HepG2 (cell line): ENCODE measurements around the gene PFN1. TPM values are rescaled to one million over a fixed set of nuclear protein-coding genes. Genes with fewer than 3 reads are reported as not detected.

Experiments used
- AHR ChIP-seq: IDR thresholded peaks from 2 replicates; pipeline ENCODE4 v1.6.1; 2018; ENCODE audit warnings: missing genetic modification reagents, missing compliant biosample characterization
- BCL6 ChIP-seq: IDR thresholded peaks from 2 replicates; pipeline ENCODE4 v1.6.1; 2016; ENCODE audit warnings: missing genetic modification reagents, missing compliant biosample characterization
- ERF ChIP-seq: IDR thresholded peaks from 2 replicates; pipeline ENCODE4 v1.6.1; 2018; ENCODE audit warnings: missing biosample characterization, missing genetic modification reagents
- HMGXB4 ChIP-seq, 2 experiments: sonication (generic) in 1 of 2; formaldehyde crosslinking in 1 of 2; IDR thresholded peaks; 2 replicates each; pipeline versions ENCODE4 v1.4.0 to v1.6.1; 2018 to 2020; ENCODE audit warnings: missing genetic modification reagents in 2 of 2, borderline replicate concordance in 1 of 2, low read depth in 1 of 2, mild to moderate bottlenecking in 1 of 2, missing biosample characterization in 1 of 2
- MAFF ChIP-seq: IDR thresholded peaks from 2 replicates; pipeline ENCODE4 v1.6.1; 2011; ENCODE audit warnings: low read depth, low read length, improper control_type of control experiment
- MIXL1 ChIP-seq: IDR thresholded peaks from 2 replicates; pipeline ENCODE4 v1.6.1; 2016
- SIN3B ChIP-seq: fragments of 150-350 bp; IDR thresholded peaks from 2 replicates; pipeline ENCODE4 v1.6.1; 2014; ENCODE audit warnings: low read length
- SOX13 ChIP-seq, 3 experiments: fragments of 450-650 bp in 1 of 3; sonication (generic) in 1 of 3; formaldehyde crosslinking in 1 of 3; IDR thresholded peaks in 2 of 3; conservative IDR thresholded peaks in 1 of 3; 2 replicates each; pipeline versions ENCODE4 v1.5.0 to v1.6.1; 2016 to 2020; ENCODE audit warnings: antibody characterized with exemption in 1 of 3, mild to moderate bottlenecking in 1 of 3, missing compliant biosample characterization in 1 of 3, missing genetic modification reagents in 1 of 3, moderate library complexity in 1 of 3
- TCF7 ChIP-seq: sonication (generic); IDR thresholded peaks from 2 replicates; pipeline ENCODE4 v1.6.1; 2016; ENCODE audit warnings: antibody characterized with exemption, low read depth
- THAP7 ChIP-seq: sonication (generic); formaldehyde crosslinking; IDR thresholded peaks from 2 replicates; pipeline ENCODE4 v1.8.1; 2023; ENCODE audit warnings: mild to moderate bottlenecking, missing genetic modification reagents
- ZFX ChIP-seq: sonication (generic); formaldehyde crosslinking; IDR thresholded peaks from 2 replicates; pipeline ENCODE4 v1.4.0; 2020; ENCODE audit warnings: mild to moderate bottlenecking, low read depth, missing genetic modification reagents, moderate library complexity
- ZNF230 ChIP-seq: sonication (generic); formaldehyde crosslinking; IDR thresholded peaks from 2 replicates; pipeline ENCODE4 v1.4.0; 2020; ENCODE audit warnings: mild to moderate bottlenecking, missing genetic modification reagents
- ZNF24 ChIP-seq: fragments of 450-650 bp; IDR thresholded peaks from 2 replicates; pipeline ENCODE4 v1.6.1; 2017; ENCODE audit warnings: antibody characterized with exemption, mild to moderate bottlenecking
- polyA plus RNA-seq, 8 experiments: library from polyadenylated mRNA; depleted of rRNA in 3 of 8; stranded (reverse) in 7 of 8; unstranded in 1 of 8; fragments of >200 nt; fragmentation: Illumina TruSeq in 4 of 8; extraction: Trizol in 4 of 8; gene quantifications; 2 replicates each; pipeline versions ENCODE4 v1.2.1 to v1.2.3, GENCODE V29; 2011 to 2016; ENCODE audit warnings: low read depth in 4 of 8, missing spikeins in 1 of 8, mixed read lengths in 1 of 8; ENCODE audit not compliant: insufficient read depth in 1 of 8
- total RNA-seq, 5 experiments: library from RNA; depleted of rRNA; stranded (reverse); fragments of >200 nt; fragmentation: Illumina TruSeq; extraction: Trizol; gene quantifications; 2 replicates each; pipeline ENCODE4 v1.2.3, GENCODE V29; 2016; ENCODE audit warnings: low read depth in 1 of 5
- TF ChIP-seq, protein P1 (sequence below): sonication (generic); formaldehyde crosslinking; IDR thresholded peaks from 2 replicates; pipeline ENCODE4 v1.5.0; 2020; ENCODE audit warnings: mild to moderate bottlenecking, missing genetic modification reagents, borderline replicate concordance
- TF ChIP-seq, protein P2 (sequence below): sonication (generic); formaldehyde crosslinking; IDR thresholded peaks from 2 replicates; pipeline ENCODE4 v1.5.0; 2020; ENCODE audit warnings: missing genetic modification reagents, mild to moderate bottlenecking, borderline replicate concordance
- TF ChIP-seq, protein P3 (sequence below): sonication (generic); formaldehyde crosslinking; IDR thresholded peaks from 2 replicates; pipeline ENCODE4 v1.5.1; 2020; ENCODE audit warnings: mild to moderate bottlenecking, missing genetic modification reagents, moderate library complexity

Gene PFN1
- total and polyA plus RNA-seq, 2 of the 13 experiments (the other 11 are each of a cell fraction or from before 2014, with no cell fraction given) = 494 to 613 TPM

- TF ChIP-seq SOX13 (IDR thresholded peaks at IDR 0.05) (no peak), SOX13 (CRISPR knock-in tag; conservative IDR thresholded peaks at IDR 0.05 in 1 of 2, IDR thresholded peaks at IDR 0.05 in 1 of 2) (no peak), ZFX (CRISPR knock-in tag) (no peak; the same call in none of the 2 replicates), BCL6 (0 out of 2 replicates have a peak, but pooled peaks have one; percentile 43), SIN3B (no peak), ERF (CRISPR knock-in tag) (peak; percentile 38; the same call in 1 of the 2 replicates), ZNF24 (no peak), MIXL1 (CRISPR knock-in tag) (peak; percentile 63), TCF7 (no peak), MAFF (no peak), ZNF230 (CRISPR knock-in tag) (no peak), HMGXB4 (CRISPR knock-in tag; IDR thresholded peaks at IDR 0.05; ENCODE audit: borderline replicate concordance in 1 of 2, low read depth in 1 of 2) (peak in 1 of 2 experiments; percentile 25; a peak in 2 of 4 replicates), AHR (CRISPR knock-in tag) (0 out of 2 replicates have a peak, but pooled peaks have one; percentile 75), THAP7 (CRISPR knock-in tag) (no peak)
- TF ChIP-seq, protein P1, sequence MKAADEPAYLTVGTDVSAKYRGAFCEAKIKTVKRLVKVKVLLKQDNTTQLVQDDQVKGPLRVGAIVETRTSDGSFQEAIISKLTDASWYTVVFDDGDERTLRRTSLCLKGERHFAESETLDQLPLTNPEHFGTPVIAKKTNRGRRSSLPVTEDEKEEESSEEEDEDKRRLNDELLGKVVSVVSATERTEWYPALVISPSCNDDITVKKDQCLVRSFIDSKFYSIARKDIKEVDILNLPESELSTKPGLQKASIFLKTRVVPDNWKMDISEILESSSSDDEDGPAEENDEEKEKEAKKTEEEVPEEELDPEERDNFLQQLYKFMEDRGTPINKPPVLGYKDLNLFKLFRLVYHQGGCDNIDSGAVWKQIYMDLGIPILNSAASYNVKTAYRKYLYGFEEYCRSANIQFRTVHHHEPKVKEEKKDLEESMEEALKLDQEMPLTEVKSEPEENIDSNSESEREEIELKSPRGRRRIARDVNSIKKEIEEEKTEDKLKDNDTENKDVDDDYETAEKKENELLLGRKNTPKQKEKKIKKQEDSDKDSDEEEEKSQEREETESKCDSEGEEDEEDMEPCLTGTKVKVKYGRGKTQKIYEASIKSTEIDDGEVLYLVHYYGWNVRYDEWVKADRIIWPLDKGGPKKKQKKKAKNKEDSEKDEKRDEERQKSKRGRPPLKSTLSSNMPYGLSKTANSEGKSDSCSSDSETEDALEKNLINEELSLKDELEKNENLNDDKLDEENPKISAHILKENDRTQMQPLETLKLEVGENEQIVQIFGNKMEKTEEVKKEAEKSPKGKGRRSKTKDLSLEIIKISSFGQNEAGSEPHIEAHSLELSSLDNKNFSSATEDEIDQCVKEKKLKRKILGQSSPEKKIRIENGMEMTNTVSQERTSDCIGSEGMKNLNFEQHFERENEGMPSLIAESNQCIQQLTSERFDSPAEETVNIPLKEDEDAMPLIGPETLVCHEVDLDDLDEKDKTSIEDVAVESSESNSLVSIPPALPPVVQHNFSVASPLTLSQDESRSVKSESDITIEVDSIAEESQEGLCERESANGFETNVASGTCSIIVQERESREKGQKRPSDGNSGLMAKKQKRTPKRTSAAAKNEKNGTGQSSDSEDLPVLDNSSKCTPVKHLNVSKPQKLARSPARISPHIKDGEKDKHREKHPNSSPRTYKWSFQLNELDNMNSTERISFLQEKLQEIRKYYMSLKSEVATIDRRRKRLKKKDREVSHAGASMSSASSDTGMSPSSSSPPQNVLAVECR = peak; percentile 53; the same call in 1 of the 2 replicates
- TF ChIP-seq, protein P2, sequence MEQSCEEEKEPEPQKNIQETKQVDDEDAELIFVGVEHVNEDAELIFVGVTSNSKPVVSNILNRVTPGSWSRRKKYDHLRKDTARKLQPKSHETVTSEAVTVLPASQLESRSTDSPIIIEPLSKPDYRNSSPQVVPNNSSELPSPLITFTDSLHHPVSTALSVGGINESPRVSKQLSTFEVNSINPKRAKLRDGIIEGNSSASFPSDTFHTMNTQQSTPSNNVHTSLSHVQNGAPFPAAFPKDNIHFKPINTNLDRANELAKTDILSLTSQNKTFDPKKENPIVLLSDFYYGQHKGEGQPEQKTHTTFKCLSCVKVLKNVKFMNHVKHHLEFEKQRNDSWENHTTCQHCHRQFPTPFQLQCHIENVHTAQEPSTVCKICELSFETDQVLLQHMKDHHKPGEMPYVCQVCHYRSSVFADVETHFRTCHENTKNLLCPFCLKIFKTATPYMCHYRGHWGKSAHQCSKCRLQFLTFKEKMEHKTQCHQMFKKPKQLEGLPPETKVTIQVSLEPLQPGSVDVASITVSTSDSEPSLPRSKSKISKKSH = no peak
- TF ChIP-seq, protein P3, sequence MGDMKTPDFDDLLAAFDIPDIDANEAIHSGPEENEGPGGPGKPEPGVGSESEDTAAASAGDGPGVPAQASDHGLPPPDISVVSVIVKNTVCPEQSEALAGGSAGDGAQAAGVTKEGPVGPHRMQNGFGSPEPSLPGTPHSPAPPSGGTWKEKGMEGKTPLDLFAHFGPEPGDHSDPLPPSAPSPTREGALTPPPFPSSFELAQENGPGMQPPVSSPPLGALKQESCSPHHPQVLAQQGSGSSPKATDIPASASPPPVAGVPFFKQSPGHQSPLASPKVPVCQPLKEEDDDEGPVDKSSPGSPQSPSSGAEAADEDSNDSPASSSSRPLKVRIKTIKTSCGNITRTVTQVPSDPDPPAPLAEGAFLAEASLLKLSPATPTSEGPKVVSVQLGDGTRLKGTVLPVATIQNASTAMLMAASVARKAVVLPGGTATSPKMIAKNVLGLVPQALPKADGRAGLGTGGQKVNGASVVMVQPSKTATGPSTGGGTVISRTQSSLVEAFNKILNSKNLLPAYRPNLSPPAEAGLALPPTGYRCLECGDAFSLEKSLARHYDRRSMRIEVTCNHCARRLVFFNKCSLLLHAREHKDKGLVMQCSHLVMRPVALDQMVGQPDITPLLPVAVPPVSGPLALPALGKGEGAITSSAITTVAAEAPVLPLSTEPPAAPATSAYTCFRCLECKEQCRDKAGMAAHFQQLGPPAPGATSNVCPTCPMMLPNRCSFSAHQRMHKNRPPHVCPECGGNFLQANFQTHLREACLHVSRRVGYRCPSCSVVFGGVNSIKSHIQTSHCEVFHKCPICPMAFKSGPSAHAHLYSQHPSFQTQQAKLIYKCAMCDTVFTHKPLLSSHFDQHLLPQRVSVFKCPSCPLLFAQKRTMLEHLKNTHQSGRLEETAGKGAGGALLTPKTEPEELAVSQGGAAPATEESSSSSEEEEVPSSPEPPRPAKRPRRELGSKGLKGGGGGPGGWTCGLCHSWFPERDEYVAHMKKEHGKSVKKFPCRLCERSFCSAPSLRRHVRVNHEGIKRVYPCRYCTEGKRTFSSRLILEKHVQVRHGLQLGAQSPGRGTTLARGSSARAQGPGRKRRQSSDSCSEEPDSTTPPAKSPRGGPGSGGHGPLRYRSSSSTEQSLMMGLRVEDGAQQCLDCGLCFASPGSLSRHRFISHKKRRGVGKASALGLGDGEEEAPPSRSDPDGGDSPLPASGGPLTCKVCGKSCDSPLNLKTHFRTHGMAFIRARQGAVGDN (CRISPR knock-in tag) = peak; percentile 88
These were observed 40.0 kb downstream of the PFN1 start (continued) for GRCh38 chr17:4908301-4908700.
